HG03469 (cell line): ENCODE results near the gene SLC27A1.
"Not testable (repeated sequence)": the region's sequence is repeated elsewhere in the genome, so short reads cannot be mapped to it uniquely, and the experiment has no call there.

ENCODE experiments used
- ATAC-seq: cut with Tn5 transposase; IDR thresholded peaks from one replicate; pipeline ENCODE4 v1.9.1; 2021; ENCODE audit warnings: mild to moderate bottlenecking, moderate library complexity, moderate number of reproducible peaks; ENCODE audit not compliant: unreplicated experiment

SLC27A1 gene

DNA sequence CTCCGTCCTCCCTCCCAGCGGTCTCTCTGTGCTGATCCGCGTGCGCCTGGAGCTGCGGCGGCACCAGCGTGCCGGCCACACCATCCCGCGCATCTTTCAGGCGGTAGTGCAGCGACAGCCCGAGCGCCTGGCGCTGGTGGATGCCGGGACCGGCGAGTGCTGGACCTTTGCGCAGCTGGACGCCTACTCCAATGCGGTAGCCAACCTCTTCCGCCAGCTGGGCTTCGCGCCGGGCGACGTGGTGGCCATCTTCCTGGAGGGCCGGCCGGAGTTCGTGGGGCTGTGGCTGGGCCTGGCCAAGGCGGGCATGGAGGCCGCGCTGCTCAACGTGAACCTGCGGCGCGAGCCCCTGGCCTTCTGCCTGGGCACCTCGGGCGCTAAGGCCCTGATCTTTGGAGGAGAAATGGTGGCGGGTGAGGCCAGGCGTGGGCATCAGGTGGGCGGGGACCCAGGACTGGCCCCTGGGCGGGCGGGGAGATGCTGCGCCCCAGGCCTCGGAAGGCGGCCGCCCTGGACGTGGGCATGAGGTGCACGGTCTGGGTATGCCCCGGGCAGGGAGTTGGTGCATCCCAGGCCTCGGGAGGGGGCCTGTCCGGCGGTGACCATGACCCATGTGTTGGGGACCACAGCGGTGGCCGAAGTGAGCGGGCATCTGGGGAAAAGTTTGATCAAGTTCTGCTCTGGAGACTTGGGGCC, 16.4 kb downstream of the SLC27A1 start:
- ATAC-seq, result no peak

- ATAC-seq, result no peak
Observed at GRCh38 chr19:17487284-17488121, 17.2 kb downstream of the SLC27A1 start.

DNA sequence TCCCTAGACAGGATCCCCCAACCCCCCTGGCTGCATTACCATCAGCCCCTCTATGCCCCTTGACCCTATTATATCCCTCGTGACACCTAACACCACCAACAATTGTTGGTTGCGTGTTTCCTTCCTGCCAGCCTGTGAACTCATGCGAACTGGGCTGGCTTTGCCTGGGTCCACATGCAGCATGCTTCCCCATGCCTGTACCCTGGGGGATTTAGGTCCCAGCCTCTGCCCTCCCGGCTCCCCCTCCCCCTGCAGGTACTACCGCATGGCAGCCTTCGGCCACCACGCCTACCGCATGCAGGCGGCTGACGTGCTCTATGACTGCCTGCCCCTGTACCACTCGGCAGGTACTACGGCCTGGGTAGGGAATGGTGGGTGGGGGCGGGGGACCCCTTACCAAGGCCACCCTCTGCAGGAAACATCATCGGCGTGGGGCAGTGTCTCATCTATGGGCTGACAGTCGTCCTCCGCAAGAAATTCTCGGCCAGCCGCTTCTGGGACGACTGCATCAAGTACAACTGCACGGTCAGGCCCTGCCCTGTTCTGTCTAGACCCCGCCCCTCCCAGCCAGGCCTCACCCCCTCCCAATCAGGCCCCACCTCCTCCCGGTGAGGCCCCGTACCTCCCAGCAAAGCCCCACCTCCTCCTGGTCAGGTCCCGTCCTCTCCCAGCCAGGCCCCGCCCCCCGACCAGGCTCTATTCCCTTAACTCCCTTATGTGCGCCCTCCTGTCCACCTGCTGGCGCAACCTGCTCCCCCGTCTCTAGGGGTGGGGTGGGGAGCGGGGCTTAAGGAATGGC, 18.5 kb downstream of the SLC27A1 start:
- ATAC-seq, result no peak

DNA sequence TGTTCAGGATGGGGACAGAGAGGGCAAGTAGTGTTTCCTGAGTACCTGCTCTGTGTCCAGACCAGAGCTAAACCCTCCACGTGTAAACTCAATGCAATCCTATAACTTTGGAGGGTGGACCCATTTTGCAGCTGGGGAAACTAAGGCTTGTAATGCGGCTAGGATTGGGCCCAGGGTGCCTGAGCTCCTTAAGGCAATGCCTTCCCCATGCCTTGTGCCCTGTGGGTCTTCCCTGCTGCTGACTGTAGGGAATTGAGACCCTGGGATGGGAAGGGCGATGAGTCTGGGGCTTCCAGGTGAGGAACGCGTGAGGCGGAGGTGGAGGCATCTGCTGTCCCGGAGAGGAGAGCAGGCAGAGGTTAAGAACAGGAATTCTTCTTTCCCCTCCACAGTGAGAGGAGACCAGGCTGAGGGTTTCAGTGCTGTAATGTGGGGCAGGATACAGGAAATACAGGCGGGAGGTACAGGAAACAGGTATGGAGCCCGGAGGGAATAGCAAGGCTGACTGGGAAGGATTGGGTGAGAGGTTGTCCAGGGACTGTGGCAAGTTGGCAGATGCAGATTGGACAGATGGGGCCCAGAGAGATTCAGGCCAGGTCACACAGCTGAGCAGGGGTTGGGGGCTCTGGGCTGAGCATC, 19.2 kb downstream of the SLC27A1 start:
- ATAC-seq, result no peak

DNA sequence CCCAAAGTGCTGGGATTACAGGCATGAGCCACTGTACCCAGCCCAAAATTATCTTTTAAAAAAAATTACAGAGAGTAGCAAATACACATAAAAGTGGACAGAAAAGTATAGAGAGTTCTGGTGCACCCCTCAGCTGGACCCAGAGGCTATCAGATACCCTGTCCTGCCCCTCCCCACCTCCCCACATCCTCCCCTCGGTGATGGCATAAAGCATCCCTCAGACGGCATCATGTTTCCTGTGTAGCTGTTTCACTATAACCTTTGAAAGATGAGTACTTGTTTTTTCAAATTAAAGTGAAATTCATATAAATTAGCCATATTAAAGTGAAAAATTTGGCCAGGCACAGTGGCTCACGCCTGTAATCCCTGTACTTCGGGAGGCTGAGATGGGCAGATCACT, 20.1 kb downstream of the SLC27A1 start:
- no peak for ATAC-seq

DNA sequence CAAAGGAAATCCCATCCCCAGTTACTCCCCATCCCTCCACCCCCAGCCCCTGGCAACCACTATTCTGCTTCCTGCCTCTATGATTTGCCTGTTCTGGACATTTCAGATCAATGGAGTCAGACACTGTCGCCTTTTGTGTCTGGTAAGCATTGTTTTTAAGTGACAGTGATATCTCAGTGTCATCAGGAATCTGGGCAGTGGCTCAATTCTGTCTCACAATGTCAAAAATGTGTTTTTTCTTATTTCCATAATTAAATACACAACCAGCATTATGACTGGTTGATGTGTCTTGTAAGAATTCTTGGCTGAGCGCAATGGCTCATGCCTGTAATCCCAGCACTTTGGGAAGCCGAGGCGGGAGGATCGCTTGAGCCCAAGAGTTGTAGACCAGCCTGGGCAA, 21.0 kb downstream of the SLC27A1 start:
- no peak for ATAC-seq

- no peak for ATAC-seq
Observed at GRCh38 chr19:17495639-17496296, 25.4 kb downstream of the SLC27A1 start.

GRCh38 chr19:17496337-17496997, 26.1 kb downstream of the SLC27A1 start:
- no peak for ATAC-seq

GRCh38 chr19:17497149-17497798, 26.9 kb downstream of the SLC27A1 start:
- ATAC-seq, result no peak

- not testable (repeated sequence) for ATAC-seq
Observed at GRCh38 chr19:17499025-17499424, 28.7 kb downstream of the SLC27A1 start.

GRCh38 chr19:17499648-17500446, 29.5 kb downstream of the SLC27A1 start:
- no peak for ATAC-seq

GRCh38 chr19:17500447-17501198, 30.3 kb downstream of the SLC27A1 start:
- no peak for ATAC-seq

DNA sequence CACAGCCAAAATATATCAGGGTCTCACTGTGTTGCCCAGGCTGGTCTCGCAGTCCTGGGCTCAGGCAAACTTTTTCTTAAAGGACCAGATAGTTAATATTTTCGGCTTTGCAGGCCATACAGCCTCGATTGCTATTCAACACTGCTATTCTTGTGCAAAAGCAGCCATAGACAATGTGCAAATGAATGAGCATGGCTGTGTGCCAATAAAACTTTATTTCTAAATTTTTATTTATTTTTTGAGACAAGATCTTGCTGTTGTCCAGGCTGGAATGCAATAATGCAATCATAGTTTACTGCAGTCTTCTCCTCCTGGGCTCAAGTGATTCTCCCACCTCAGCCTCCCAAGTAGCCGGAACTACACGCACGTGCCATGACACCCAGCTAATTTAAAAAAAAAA, 32.9 kb downstream of the SLC27A1 start:
- ATAC-seq, result no peak

DNA sequence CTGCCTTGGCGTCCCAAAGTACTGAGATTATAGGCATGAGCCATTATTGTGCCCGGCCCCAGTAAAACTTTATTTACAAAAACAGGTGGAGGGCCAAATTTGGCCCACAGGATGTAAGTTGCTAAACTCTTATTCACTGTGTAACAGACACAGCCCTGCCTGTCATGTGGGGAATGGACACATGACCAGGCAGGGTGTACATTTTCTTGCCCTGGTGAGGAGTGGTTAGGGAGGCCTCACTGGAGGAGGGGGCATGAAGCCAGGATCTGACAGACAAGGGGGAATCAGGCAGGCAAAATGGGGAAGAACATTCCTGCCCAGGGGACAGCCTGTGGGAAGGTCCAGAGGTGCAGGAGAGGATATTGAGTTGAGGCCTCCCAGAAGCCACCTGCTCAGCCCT, 33.7 kb downstream of the SLC27A1 start:
- ATAC-seq, result no peak

- ATAC-seq, result no peak
Observed at GRCh38 chr19:17504456-17504855, 34.1 kb downstream of the SLC27A1 start.

- ATAC-seq, result no peak
Observed at GRCh38 chr19:17505223-17505622, 34.9 kb downstream of the SLC27A1 start.

- ATAC-seq, result no peak
Observed at GRCh38 chr19:17506745-17507144, 36.4 kb downstream of the SLC27A1 start.

DNA sequence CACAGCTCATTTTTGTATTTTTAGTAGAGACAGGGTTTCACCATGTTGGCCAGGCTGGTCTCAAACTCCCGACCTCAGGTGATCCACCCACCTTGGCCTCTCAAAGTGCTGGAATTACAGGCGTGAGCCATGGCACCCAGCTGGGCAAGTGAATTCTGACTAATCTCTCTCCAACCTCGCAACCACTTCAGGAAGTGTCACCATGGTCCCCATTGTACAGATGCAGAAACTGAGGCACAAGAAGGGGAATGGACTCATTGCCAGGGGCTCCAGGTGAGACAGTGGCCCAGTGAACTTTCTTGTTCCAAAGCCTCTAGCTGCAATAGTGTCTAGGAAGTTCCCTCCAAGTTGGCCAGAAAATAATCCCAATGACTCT, 38.2 kb downstream of the SLC27A1 start:
- not testable (repeated sequence) for ATAC-seq
